Small intestine (tissue), 7 donors: ENCODE results near the gene ST6GAL1. TPM values are rescaled to one million over a fixed set of nuclear protein-coding genes. Genes with fewer than 3 reads are reported as not detected.

Experiments used
- DNase-seq, 2 donors: peaks; one replicate each; pipeline versions ENCODE4 v3.0.0 to v3.0.0-alpha.2; 2013
- FAIRE-seq: peaks from 2 replicates; lab custom pipeline; 2012; peaks lifted over from hg19 to GRCh38; lab: Jason Lieb, UNC
- H3K27ac ChIP-seq, 3 donors: one replicate each; pipeline ENCODE4 v1.5.1; 2013; ENCODE audit warnings: low read length in 2 of 3, mild to moderate bottlenecking in 2 of 3, control low read depth in 1 of 3, inconsistent platforms in 1 of 3, low read depth in 1 of 3, moderate library complexity in 1 of 3
- H3K27me3 ChIP-seq, 3 donors: one replicate each; pipeline ENCODE4 v1.6.1; 2013; ENCODE audit warnings: low read length in 3 of 3, inconsistent platforms in 1 of 3; ENCODE audit not compliant: control insufficient read depth in 3 of 3, insufficient read depth in 3 of 3
- H3K36me3 ChIP-seq, 3 donors: one replicate each; pipeline ENCODE4 v1.6.1; 2013; ENCODE audit warnings: low read length in 3 of 3, inconsistent platforms in 1 of 3, low read depth in 1 of 3, mild to moderate bottlenecking in 1 of 3, moderate library complexity in 1 of 3; ENCODE audit not compliant: control insufficient read depth in 3 of 3, insufficient read depth in 2 of 3
- H3K4me1 ChIP-seq, 3 donors: one replicate each; pipeline ENCODE4 v1.6.1; 2013; ENCODE audit warnings: low read length in 2 of 3, inconsistent platforms in 1 of 3, low read depth in 1 of 3, mild to moderate bottlenecking in 1 of 3, moderate library complexity in 1 of 3; ENCODE audit not compliant: control insufficient read depth in 3 of 3, insufficient read depth in 2 of 3
- H3K4me3 ChIP-seq, 3 donors: one replicate each; pipeline ENCODE4 v1.5.1; 2013; ENCODE audit warnings: low read length in 3 of 3, control low read depth in 1 of 3, inconsistent platforms in 1 of 3, low read depth in 1 of 3, mild to moderate bottlenecking in 1 of 3, moderate library complexity in 1 of 3
- H3K9me3 ChIP-seq, 2 donors: one replicate each; pipeline ENCODE4 v1.6.1; 2013; ENCODE audit warnings: low read depth in 1 of 2, low read length in 1 of 2; ENCODE audit not compliant: control insufficient read depth in 2 of 2, insufficient read depth in 1 of 2
- WGBS, 3 donors: extraction: QIAGEN DNeasy Blood & Tissue Kit; methylation state at CpG; one replicate each; pipeline ENCODE4 v1.1.7; 2013; 5-methylcytosine and 5-hydroxymethylcytosine counted together
- polyA plus RNA-seq, 4 donors: library from polyadenylated mRNA; stranded (reverse) in 3 of 4; unstranded in 1 of 4; fragments of 200-250 nt in 3 of 4; fragments of 120-200 nt in 1 of 4; gene quantifications; one replicate each; pipeline versions ENCODE4 v1.2.1 to v1.2.3, GENCODE V29; 2013
- donor health status: healthy with polysubstance abuse.
- donor health status: control.
- donor health status: control.
- donor health status: Bipolar disorder and iron deficiency.
- donor health status: healthy.

Gene ST6GAL1
- polyA plus RNA-seq, 4 donors = 0.45 to 219 (median 11.0) TPM

DNA sequence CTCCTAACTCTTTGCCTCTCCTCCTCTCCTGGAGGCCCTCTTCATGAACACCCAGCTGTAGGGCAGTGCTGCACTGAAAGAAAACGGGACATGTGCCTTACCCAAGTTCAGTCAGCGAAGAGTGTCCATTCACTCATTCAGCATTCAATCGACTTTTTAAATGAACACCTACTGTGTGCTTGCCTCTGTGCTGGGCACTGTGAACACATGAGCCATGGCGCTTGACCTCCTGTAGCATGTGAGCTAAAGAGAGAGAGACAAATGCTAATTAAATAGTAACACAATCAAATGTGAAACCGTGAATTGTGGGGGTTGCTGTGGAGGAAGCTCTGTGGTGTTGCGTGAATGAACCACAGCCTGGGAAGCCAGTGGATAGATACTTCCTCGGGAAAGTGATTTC, 43.4 kb downstream of the ST6GAL1 start:
- no peak overlapping the region for H3K27ac ChIP-seq
- H3K4me3 ChIP-seq = no peak overlapping the region
- H3K9me3 ChIP-seq = no peaks in the 10 kb centered on the region
- H3K27me3 ChIP-seq = no peaks in the 10 kb centered on the region
- no peaks in the 10 kb centered on the region for H3K4me1 ChIP-seq
- H3K36me3 ChIP-seq = peaks cover 0 to 30% (median 0%) of the 10 kb centered on the region in 3 donors
- WGBS, 3 donors = 73 to 92% (median 87%) methylated on average over 7 of the region's 7 CpGs
- DNase-seq (no peak), FAIRE-seq (no peak)

GRCh38 chr3:186974824-186975313, 44.5 kb downstream of the ST6GAL1 start:
- no peaks in the 10 kb centered on the region for H3K27me3 ChIP-seq
- H3K9me3 ChIP-seq = no peaks in the 10 kb centered on the region
- DNase-seq = peak in 1 of 2 donors; percentile 59
- no peak overlapping the region for H3K4me3 ChIP-seq
- no peak overlapping the region for H3K27ac ChIP-seq
- H3K36me3 ChIP-seq = peaks cover 0 to 35% (median 0%) of the 10 kb centered on the region in 3 donors
- no peaks in the 10 kb centered on the region for H3K4me1 ChIP-seq
- FAIRE-seq = no peak
- 89 to 93% (median 93%) methylated on average over 9 of the region's 9 CpGs for WGBS, 3 donors

DNA sequence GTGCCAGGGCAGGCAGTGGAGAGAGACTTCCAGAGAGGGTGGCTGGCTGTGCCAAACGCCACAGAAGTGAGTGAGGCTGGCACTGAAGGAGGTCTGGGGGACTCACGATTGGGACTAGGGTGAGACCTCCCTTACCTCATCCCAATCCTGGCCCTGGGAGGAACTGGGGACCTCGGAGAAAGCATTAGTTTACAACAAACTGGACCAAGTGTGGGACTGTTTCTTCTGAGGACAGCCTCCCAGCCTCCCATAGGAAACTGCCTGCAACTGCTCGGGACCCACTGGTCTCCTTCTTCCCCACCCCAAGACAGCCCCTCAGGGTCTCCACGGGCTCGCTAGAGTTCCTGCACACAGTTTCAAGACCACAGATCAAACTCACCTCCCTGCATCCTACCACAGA, 45.4 kb downstream of the ST6GAL1 start:
- no peak for DNase-seq
- Histone ChIP-seq H3K36me3 (peaks cover 0 to 35% (median 0%) of the 10 kb centered on the region in 3 donors), H3K27ac (no peak overlapping the region), H3K4me1 (no peaks in the 10 kb centered on the region), H3K9me3 (no peaks in the 10 kb centered on the region), H3K4me3 (no peak overlapping the region), H3K27me3 (no peaks in the 10 kb centered on the region)
- no peak for FAIRE-seq
- 90 to 96% (median 91%) methylated on average over 6 of the region's 6 CpGs for WGBS, 3 donors

GRCh38 chr3:186976837-186977750, 46.8 kb downstream of the ST6GAL1 start:
- Histone ChIP-seq H3K27ac (no peak overlapping the region), H3K4me1 (no peaks in the 10 kb centered on the region), H3K36me3 (peaks cover 0 to 32% (median 0%) of the 10 kb centered on the region in 3 donors), H3K27me3 (no peaks in the 10 kb centered on the region), H3K9me3 (no peaks in the 10 kb centered on the region), H3K4me3 (no peak overlapping the region)
- DNase-seq (no peak), FAIRE-seq (no peak)
- 70 to 82% (median 81%) methylated on average over 17 of the region's 17 CpGs for WGBS, 3 donors

- WGBS, 3 donors = 89 to 97% (median 92%) methylated on average over 2 of the region's 2 CpGs
Measured at GRCh38 chr3:186978712-186979111, 48.4 kb downstream of the ST6GAL1 start.

DNA sequence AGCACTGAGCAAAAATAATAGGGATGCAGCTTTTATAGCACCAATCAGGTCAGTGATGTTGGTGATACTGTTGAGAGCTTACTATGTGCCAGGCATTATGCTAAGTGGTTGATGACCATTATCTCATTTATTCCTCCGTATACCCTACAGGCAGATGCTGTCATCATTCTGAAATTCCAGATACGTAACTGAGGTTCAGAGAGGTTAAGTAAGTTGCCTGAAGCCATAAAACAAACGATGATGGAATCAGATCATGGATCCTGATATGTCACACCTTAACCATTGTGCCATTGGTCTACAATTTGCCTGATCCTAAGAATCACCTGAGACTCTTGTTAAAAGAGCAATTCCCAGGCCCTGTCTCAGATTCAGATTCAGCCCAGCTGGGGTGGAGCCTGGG, 49.5 kb downstream of the ST6GAL1 start:
- H3K9me3 ChIP-seq = no peaks in the 10 kb centered on the region
- H3K4me1 ChIP-seq = no peaks in the 10 kb centered on the region
- no peaks in the 10 kb centered on the region for H3K27me3 ChIP-seq
- 80 to 91% (median 90%) methylated on average over 3 of the region's 3 CpGs for WGBS, 3 donors
- H3K27ac ChIP-seq = no peak overlapping the region
- H3K4me3 ChIP-seq = no peak overlapping the region
- DNase-seq (no peak), FAIRE-seq (no peak)
- peaks cover 0 to 25% (median 0%) of the 10 kb centered on the region in 3 donors for H3K36me3 ChIP-seq

More at GRCh38 chr3:186978712-186979111, 48.4 kb downstream of the ST6GAL1 start:
- no peak for DNase-seq
- Histone ChIP-seq H3K27ac (no peak overlapping the region), H3K4me3 (no peak overlapping the region), H3K36me3 (peaks cover 0 to 27% (median 0%) of the 10 kb centered on the region in 3 donors), H3K27me3 (no peaks in the 10 kb centered on the region), H3K9me3 (no peaks in the 10 kb centered on the region), H3K4me1 (no peaks in the 10 kb centered on the region)
- FAIRE-seq = no peak

GRCh38 chr3:186980989-186981388, 50.7 kb downstream of the ST6GAL1 start:
- H3K4me1 ChIP-seq = no peaks in the 10 kb centered on the region
- H3K36me3 ChIP-seq = peaks cover 0 to 19% (median 0%) of the 10 kb centered on the region in 3 donors
- no peak for DNase-seq
- no peaks in the 10 kb centered on the region for H3K27me3 ChIP-seq
- no peak overlapping the region for H3K27ac ChIP-seq
- H3K9me3 ChIP-seq = no peaks in the 10 kb centered on the region
- FAIRE-seq = no peak
- H3K4me3 ChIP-seq = no peak overlapping the region
- WGBS, 3 donors = 87 to 93% (median 92%) methylated on average over 2 of the region's 2 CpGs

GRCh38 chr3:186983659-186984058, 53.3 kb downstream of the ST6GAL1 start:
- Histone ChIP-seq H3K27ac (no peak overlapping the region), H3K4me1 (no peaks in the 10 kb centered on the region), H3K27me3 (no peaks in the 10 kb centered on the region), H3K36me3 (peaks cover 0 to 11% (median 0%) of the 10 kb centered on the region in 3 donors), H3K9me3 (no peaks in the 10 kb centered on the region), H3K4me3 (no peak overlapping the region)
- 59 to 75% (median 64%) methylated on average over 4 of the region's 4 CpGs for WGBS, 3 donors
- DNase-seq (no peak), FAIRE-seq (no peak)
